Immature natural killer cell (primary cell): ENCODE measurements around the gene RTN1. TPM values are rescaled to one million over a fixed set of nuclear protein-coding genes. Genes with fewer than 3 reads are reported as not detected.

Source experiments
- DNase-seq, 3 donors: peaks; one replicate each; pipeline ENCODE4 v3.0.0; 2022; ENCODE audit warnings: mixed read lengths in 1 of 3
- H3K27ac Mint-ChIP-seq, 6 donors: one replicate each; pipeline ENCODE4 v1.8.0; 2020; ENCODE audit warnings: mixed read lengths in 6 of 6, mild to moderate bottlenecking in 5 of 6, inconsistent platforms in 4 of 6, moderate library complexity in 3 of 6
- H3K27me3 Mint-ChIP-seq, 3 donors: one replicate each; pipeline ENCODE4 v1.8.0; 2020 to 2021; ENCODE audit warnings: low read depth in 3 of 3, mild to moderate bottlenecking in 3 of 3, mixed read lengths in 3 of 3, moderate library complexity in 3 of 3, inconsistent platforms in 1 of 3
- H3K36me3 Mint-ChIP-seq, 3 donors: one replicate each; pipeline ENCODE4 v1.8.0; 2020; ENCODE audit warnings: mixed read lengths in 3 of 3, inconsistent platforms in 2 of 3, mild to moderate bottlenecking in 2 of 3
- H3K4me1 Mint-ChIP-seq, 2 donors: one replicate each; pipeline ENCODE4 v1.8.0; 2020; ENCODE audit warnings: inconsistent platforms in 2 of 2, mild to moderate bottlenecking in 2 of 2, mixed read lengths in 2 of 2, moderate library complexity in 1 of 2
- H3K4me3 Mint-ChIP-seq, 5 donors: one replicate each; pipeline ENCODE4 v1.8.0; 2020; ENCODE audit warnings: mild to moderate bottlenecking in 5 of 5, mixed read lengths in 5 of 5, inconsistent platforms in 3 of 5, moderate library complexity in 3 of 5
- H3K9me3 Mint-ChIP-seq, 6 donors: one replicate each; pipeline ENCODE4 v1.8.0; 2020; ENCODE audit warnings: mild to moderate bottlenecking in 6 of 6, mixed read lengths in 6 of 6, inconsistent platforms in 4 of 6, moderate library complexity in 3 of 6
- polyA plus RNA-seq, 3 donors: library from polyadenylated mRNA; unstranded; fragments of 300-500 nt; fragmentation: Illumina TruSeq; gene quantifications; one replicate each; pipeline ENCODE4 v1.2.3, GENCODE V29; 2021

RTN1 gene
- polyA plus RNA-seq, 3 donors from 2014 or later = 0.56 to 5.1 (median 0.90) TPM

DNA sequence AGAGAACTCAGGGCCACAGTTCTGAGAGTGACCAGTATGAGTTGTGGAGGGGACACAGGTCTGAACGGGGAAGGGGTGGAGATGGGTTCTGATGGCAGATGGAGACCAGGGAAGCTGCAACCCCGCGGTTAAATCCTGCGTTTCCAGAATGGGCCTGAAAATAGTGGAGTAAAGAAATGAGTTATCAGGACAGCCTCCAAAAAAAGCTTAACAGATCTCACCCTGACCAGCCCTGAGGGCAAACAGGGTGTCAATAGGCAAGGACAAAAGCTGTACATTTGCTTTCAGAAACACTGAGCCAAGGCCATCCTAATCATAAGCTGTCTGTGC is 555 bp upstream of the RTN1 start:
- DNase-seq = no peak
- H3K4me3 Mint-ChIP-seq = peak overlapping the region in 4 of 5 donors; percentile 44 to 62 (median 52)
- peaks cover 0 to 6% (median 0%) of the 10 kb centered on the region in 6 donors for H3K9me3 Mint-ChIP-seq
- H3K4me1 Mint-ChIP-seq = peaks cover 0 to 8% of the 10 kb centered on the region in 2 donors
- peaks cover 8 to 25% (median 12%) of the 10 kb centered on the region in 3 donors for H3K27me3 Mint-ChIP-seq
- H3K36me3 Mint-ChIP-seq = peaks cover 0 to 4% (median 0%) of the 10 kb centered on the region in 3 donors
- no peak overlapping the region for H3K27ac Mint-ChIP-seq

DNA sequence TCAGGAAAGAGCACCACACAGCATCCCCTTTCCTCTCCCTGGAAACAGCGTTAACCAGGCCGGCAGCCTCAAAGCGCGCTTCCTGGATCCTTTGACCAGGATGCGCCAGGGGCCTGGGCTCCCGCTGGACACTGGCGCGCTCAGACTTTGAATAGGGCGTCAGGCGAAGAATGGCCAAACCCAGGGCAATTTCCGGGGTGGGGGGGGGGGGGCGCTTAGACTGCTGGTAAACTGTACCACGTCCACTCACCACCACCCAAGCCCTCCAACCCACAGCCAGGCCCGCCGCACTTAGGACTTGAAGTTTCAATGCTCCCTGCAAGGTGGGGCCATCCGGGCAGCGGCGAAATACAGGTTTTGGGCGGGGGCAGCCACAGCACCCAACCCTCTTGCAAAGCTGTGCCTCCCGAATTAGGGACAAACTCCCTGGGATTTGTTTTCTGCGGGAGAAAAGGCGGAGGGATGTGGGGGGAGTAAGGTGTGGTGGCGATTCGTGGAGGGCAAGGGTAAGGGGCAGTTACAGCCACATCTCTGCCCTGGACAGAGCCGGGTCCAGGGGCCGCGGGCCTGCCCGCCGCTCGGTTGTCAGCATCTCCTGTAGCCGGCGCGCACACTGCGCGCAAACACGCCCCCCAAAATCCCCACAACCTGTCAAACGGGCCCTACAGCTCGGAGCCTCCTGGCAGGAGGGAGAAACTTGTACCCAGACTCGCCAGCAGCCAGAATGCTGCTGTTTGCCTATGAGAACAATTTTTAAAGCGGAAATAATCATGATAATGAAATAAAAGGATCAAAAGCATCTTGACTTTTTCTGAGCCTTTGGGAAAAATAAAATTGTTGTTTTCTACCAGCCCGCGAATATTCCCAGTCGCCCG is 958 bp downstream of the RTN1 start:
- H3K36me3 Mint-ChIP-seq = peaks cover 0 to 4% (median 0%) of the 10 kb centered on the region in 3 donors
- H3K4me3 Mint-ChIP-seq = peak overlapping the region; percentile 8 to 51 (median 35)
- no peak for DNase-seq
- H3K27me3 Mint-ChIP-seq = peaks cover 2 to 29% (median 10%) of the 10 kb centered on the region in 3 donors
- H3K27ac Mint-ChIP-seq = no peak overlapping the region
- peaks cover 0 to 4% (median 0%) of the 10 kb centered on the region in 6 donors for H3K9me3 Mint-ChIP-seq
- H3K4me1 Mint-ChIP-seq = peaks cover 0 to 8% of the 10 kb centered on the region in 2 donors

DNA sequence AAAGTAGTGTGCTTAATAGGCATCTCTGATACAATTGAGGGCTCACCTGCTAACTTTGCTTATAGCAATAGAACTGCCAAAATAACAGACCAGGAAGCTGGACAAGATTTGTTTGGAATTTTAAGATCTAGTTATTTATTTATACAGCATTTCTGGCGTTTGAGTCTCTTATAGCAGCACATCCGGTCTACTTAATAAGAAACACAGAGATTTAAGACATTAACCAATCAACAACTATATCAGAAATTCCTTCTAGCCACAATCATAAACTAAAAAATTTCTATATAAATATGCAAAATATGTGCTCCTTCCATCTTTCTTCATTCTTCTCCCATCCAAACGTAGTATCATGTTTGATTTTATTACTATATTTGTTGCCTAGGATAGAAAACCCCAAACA is 2.6 kb downstream of the RTN1 start:
- Mint-ChIP-seq H3K27ac (no peak overlapping the region), H3K27me3 (peaks cover 2 to 28% (median 10%) of the 10 kb centered on the region in 3 donors), H3K9me3 (peaks cover 0 to 2% (median 0%) of the 10 kb centered on the region in 6 donors), H3K4me1 (peaks cover 0 to 8% of the 10 kb centered on the region in 2 donors), H3K36me3 (peaks cover 0 to 4% (median 0%) of the 10 kb centered on the region in 3 donors), H3K4me3 (no peak overlapping the region)
- DNase-seq = no peak

DNA sequence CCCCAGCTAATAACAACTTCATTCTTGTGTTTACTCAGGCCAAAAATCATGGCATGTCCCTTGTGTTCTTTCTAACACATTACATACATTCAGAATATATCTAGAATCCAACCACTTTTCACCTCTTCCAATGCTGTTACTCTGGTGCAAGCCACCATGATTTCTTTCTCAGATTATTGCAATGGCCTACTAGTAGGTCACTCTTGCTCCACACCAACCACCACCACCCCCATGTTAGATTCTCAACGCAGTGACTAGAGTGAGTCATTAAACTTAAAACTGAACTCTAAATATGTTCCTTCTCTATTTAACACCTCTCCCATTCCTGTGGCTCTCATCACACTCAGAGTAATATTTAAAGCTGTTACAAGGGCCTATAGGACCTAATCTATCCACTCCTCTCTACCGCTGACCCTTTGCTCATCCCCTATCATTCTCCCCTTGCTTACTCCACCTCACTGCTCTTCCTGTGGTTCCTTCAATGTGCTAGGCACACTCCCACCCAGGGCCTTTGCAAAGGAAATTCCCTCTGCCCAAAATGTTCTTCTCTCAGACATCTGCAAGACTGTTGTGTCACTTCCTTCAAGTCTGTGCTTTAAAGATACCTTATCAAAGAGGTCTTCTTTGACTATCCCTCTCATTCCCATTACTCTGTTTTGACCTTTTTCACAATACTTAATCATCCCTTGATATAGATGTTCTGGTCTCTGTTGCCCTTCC is 6.6 kb downstream of the RTN1 start:
- H3K4me3 Mint-ChIP-seq = no peak overlapping the region
- peaks cover 0 to 7% (median 3%) of the 10 kb centered on the region in 6 donors for H3K9me3 Mint-ChIP-seq
- H3K36me3 Mint-ChIP-seq = no peaks in the 10 kb centered on the region
- H3K27me3 Mint-ChIP-seq = peaks cover 2 to 6% (median 3%) of the 10 kb centered on the region in 3 donors
- DNase-seq = no peak
- no peak overlapping the region for H3K27ac Mint-ChIP-seq
- H3K4me1 Mint-ChIP-seq = peaks cover 0 to under 1% of the 10 kb centered on the region in 2 donors

DNA sequence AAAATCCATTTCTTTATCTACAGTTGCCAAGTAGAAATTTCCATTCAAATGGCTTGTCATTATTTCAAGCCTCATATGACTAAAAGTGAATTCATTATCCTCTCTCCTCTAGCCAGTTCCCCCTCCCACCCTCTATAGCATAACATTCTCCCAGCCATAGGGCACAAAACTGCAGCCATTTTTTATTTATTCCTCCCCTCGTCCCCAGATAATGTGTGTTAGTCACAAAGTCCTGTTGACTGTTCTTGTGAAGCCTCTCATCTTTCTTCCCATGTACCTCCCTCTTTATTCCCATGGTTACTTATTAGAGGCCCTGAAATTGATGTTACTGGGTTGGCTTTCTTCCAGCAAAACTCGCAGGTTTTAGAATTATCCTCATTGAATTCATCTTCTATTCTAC is 13.2 kb downstream of the RTN1 start:
- H3K36me3 Mint-ChIP-seq = no peaks in the 10 kb centered on the region
- DNase-seq = no peak
- no peak overlapping the region for H3K4me3 Mint-ChIP-seq
- no peaks in the 10 kb centered on the region for H3K4me1 Mint-ChIP-seq
- H3K27ac Mint-ChIP-seq = no peak overlapping the region
- peaks cover 2 to 17% (median 6%) of the 10 kb centered on the region in 6 donors for H3K9me3 Mint-ChIP-seq
- no peaks in the 10 kb centered on the region for H3K27me3 Mint-ChIP-seq

DNA sequence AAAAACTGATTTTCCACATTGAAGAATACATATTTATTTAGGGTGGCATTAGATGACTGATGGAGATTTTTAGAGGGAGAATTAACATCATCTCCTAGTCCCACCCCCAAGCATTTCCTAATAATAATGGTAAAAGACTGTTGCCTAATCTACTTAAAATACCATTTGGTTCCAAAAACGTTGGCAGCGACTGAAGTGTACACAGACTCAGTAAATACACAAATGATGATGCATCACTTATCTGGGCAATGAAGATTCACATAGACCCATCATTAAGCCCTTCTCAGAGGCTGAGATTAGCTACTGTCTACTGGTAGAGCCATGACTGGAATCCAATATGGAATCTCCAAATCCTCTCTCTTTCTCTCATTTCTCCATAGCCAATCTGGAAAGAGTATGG is 18.2 kb downstream of the RTN1 start:
- Mint-ChIP-seq H3K27me3 (peaks cover 0 to 4% (median 0%) of the 10 kb centered on the region in 3 donors), H3K9me3 (peaks cover 0 to 10% (median 5%) of the 10 kb centered on the region in 6 donors), H3K4me3 (no peak overlapping the region), H3K27ac (no peak overlapping the region), H3K4me1 (no peaks in the 10 kb centered on the region), H3K36me3 (no peaks in the 10 kb centered on the region)
- no peak for DNase-seq

DNA sequence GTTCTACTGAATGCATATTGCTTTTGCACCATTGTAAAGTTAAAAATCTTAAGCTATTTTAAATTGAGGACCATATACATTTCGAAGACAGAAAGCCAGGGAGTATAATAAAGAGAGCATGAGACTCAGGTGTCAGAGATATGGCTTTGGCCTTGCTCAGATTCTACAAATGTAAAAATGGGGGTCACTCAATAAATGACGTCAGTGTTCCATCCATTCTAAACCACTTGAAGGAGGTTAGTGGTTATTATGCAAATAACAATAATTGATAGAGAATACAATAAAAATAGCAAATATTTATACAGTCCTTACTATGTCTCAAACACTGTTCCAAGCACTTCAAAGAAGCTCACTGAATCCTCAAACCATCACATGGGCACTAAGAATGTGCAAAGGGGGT is 20.1 kb downstream of the RTN1 start:
- no peak for DNase-seq
- no peak overlapping the region for H3K27ac Mint-ChIP-seq
- H3K9me3 Mint-ChIP-seq = peaks cover 0 to 10% (median 3%) of the 10 kb centered on the region in 6 donors
- H3K4me1 Mint-ChIP-seq = no peaks in the 10 kb centered on the region
- no peak overlapping the region for H3K4me3 Mint-ChIP-seq
- peaks cover 0 to 5% (median 0%) of the 10 kb centered on the region in 3 donors for H3K27me3 Mint-ChIP-seq
- H3K36me3 Mint-ChIP-seq = no peaks in the 10 kb centered on the region

DNA sequence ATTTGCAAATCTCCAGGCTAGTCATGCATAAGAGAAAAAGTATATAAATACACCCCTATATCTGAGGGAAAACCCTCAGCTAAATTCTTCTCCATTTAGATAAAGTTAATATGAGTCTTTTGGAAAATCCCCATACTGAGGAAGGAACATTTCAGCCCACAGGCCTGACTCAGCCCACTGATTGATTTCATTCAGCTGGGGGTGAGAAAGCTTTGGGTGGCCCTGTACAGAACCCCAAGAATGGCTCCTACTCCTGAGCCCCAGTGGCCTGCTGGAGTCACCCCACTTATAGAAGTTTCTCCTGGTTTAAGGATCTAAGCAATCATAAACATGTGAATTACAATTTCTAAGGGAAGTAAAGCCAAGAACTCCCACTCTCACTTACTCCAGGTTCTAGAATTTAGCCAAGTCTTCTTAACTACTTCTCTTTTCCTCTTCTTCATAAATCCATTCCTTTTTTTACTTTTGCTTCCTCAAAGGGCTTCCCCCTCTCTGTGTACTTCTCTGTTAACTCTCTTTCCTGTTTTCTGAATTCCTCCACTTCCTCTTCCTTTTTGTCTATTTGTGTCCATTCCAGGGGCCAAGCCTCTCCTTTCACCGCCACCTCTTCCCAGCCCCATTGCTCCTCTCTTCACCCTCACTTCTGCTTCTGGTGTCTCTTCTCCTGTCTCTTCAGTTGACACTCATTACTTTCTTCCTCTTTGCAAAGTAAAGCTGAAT is 21.0 kb downstream of the RTN1 start:
- H3K9me3 Mint-ChIP-seq = peaks cover 0 to 7% (median under 1%) of the 10 kb centered on the region in 6 donors
- no peak for DNase-seq
- no peak overlapping the region for H3K27ac Mint-ChIP-seq
- H3K4me3 Mint-ChIP-seq = no peak overlapping the region
- peaks cover 0 to 5% (median 0%) of the 10 kb centered on the region in 3 donors for H3K27me3 Mint-ChIP-seq
- no peaks in the 10 kb centered on the region for H3K36me3 Mint-ChIP-seq
- H3K4me1 Mint-ChIP-seq = no peaks in the 10 kb centered on the region

DNA sequence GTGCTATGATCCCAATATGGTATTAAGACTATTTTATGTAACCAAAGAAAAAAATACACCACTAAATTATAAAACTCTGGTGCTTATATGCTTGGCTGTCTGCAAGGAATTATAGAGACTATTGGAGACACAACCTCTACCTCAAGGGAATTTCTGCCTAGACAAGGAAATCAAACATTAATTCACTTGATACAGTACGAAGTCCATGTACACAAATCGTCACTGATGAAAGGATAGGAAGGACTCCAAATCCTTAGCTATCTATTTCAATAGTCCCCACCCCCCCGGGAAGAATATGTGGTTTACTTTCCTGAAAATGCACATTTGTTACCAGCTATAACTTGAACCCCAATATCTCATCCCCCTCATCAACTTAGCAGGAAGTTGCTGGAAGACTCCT is 21.9 kb downstream of the RTN1 start:
- Mint-ChIP-seq H3K27me3 (peaks cover 0 to 5% (median 0%) of the 10 kb centered on the region in 3 donors), H3K27ac (no peak overlapping the region)

DNA sequence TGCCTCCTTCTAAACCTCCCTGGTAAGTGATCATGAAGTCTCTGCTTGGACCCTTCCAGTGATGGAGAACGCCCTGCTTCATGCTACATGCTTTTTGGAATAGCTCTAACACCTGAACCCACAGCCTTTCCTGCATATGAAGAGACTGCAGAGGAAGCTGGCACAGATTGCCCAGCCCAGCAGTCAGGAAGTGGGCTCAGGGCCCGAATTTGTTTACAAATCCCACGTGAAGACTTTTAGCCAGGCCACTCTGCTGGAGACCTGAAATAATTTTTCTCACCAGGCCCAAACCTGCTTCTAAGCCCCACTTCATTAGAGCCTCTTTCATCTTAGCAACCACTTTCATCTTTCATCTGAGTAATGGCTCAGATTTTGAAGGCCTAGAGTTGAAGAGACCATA is 22.9 kb downstream of the RTN1 start:
- Mint-ChIP-seq H3K36me3 (no peaks in the 10 kb centered on the region), H3K27ac (no peak overlapping the region), H3K27me3 (peaks cover 0 to 5% (median 0%) of the 10 kb centered on the region in 3 donors), H3K4me3 (no peak overlapping the region), H3K4me1 (no peaks in the 10 kb centered on the region), H3K9me3 (peaks cover 0 to 5% (median 0%) of the 10 kb centered on the region in 6 donors)
- no peak for DNase-seq

More for the DNA sequence above, 21.9 kb downstream of the RTN1 start:
- DNase-seq = no peak
- Mint-ChIP-seq H3K36me3 (no peaks in the 10 kb centered on the region), H3K9me3 (peaks cover 0 to 7% (median 0%) of the 10 kb centered on the region in 6 donors), H3K4me3 (no peak overlapping the region), H3K4me1 (no peaks in the 10 kb centered on the region)

DNA sequence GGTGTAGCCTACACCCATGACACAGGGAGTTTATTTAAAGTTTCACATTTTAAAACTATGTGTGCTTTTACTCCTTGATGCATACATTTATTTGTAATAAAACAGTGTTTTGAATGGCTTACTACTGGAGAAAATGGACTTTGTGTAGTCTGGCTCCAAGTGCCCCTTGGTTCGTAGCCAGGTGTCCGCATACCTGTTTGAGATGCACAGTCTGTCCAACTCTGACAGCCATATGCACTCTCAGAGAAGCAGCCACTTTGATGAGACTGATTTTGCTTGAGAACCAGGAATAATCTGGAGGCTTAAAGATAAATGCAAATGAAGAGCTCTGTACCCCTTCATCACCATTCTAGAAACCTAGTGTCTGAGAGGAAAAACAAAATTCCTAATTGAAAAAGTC is 24.0 kb downstream of the RTN1 start:
- DNase-seq = no peak
- Mint-ChIP-seq H3K36me3 (no peaks in the 10 kb centered on the region), H3K27ac (no peak overlapping the region), H3K4me3 (no peak overlapping the region), H3K9me3 (peaks cover 0 to 5% (median 0%) of the 10 kb centered on the region in 6 donors), H3K27me3 (peaks cover 0 to 5% (median 0%) of the 10 kb centered on the region in 3 donors), H3K4me1 (no peaks in the 10 kb centered on the region)

DNA sequence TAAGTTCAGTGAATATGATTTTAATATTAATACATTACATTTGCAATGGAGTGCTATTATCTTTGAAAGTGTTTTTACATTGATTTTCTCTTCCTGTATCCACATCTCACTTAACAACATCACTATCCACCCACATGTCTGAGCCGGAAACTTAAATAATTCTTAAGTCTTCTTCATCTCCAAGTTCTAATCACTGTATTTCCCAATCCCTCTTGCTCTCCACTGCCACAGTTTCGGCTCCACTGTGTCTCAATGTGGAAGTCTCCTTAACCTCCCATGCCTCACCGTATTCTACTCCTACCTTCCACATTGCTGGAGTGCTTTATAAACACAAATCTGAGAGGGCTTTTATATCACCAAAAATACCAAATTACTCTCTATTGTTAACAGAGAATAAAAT is 25.3 kb downstream of the RTN1 start:
- Mint-ChIP-seq H3K4me3 (no peak overlapping the region), H3K9me3 (peaks cover 0 to 5% (median 0%) of the 10 kb centered on the region in 6 donors), H3K27ac (no peak overlapping the region), H3K4me1 (no peaks in the 10 kb centered on the region), H3K27me3 (peaks cover 0 to 5% (median 2%) of the 10 kb centered on the region in 3 donors), H3K36me3 (no peaks in the 10 kb centered on the region)
- no peak for DNase-seq

DNA sequence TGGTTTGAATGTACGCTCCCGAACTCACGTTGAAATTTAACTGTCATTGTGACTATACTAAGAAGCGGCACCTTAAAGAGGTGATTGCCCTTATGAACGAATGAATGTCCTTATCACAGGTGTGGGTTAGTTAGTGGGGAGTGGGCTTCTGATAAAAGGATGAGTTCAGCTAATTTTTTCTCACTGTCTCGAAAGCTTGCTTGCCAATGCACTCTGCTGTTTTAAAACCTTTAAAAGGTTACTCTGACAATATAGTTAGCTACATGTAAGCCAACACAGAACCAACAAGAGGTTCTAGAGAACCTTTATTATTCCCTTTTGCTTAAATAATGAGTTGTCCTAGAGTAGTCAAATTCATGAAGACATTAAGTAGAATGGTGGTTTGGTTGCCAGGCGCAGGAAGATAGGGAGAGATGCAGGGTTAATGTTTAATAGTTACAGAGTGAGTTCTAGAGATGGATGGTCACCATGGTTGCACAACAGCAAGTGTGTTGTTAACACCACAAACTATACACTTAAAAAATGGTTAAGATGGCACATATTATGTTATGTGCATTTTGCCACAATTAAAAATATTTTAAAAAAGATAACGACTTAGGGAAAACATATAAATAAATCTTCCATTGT is 26.3 kb downstream of the RTN1 start:
- peaks cover 0 to 3% (median 0%) of the 10 kb centered on the region in 6 donors for H3K9me3 Mint-ChIP-seq
- H3K4me1 Mint-ChIP-seq = no peaks in the 10 kb centered on the region
- no peak overlapping the region for H3K4me3 Mint-ChIP-seq
- no peak for DNase-seq
- no peaks in the 10 kb centered on the region for H3K36me3 Mint-ChIP-seq
- H3K27me3 Mint-ChIP-seq = peaks cover 0 to 4% (median 1%) of the 10 kb centered on the region in 3 donors
- H3K27ac Mint-ChIP-seq = no peak overlapping the region
